Hematopoietic multipotent progenitor cell treated with erythropoietin and hydrocortisone succinate and interleukin-3 and kit ligand, for 15 days (in vitro differentiated cells): Measurements from ENCODE around the gene TYW3.

Source experiments
- DNase-seq: peaks from one replicate; pipeline ENCODE4 v3.0.0-alpha.2; 2015; ENCODE audit warnings: low spot score

TYW3 gene

GRCh38 chr1:74732960-74733603 lies at the start of gene TYW3, which contains the start of gene CRYZ:
TSS of gene TYW3 (plus strand) at chr1:74733152. CDS start at chr1:74733245, 93 bp downstream.
TSS of gene CRYZ (minus strand) at chr1:74733050. CDS start at chr1:74724821, 8,229 bp downstream.
- DNase-seq: peak; percentile 64

- DNase-seq: no peak
Observed at GRCh38 chr1:74683656-74684055, 49.3 kb upstream of the TYW3 start.

GRCh38 chr1:74684301-74684700 lies 48.7 kb upstream of the TYW3 start:
- no peak for DNase-seq

GRCh38 chr1:74686928-74687327 lies 46.0 kb upstream of the TYW3 start:
- DNase-seq: no peak

GRCh38 chr1:74689621-74690363 lies 43.2 kb upstream of the TYW3 start:
- DNase-seq: peak; percentile 39

GRCh38 chr1:74690364-74690696 lies 42.6 kb upstream of the TYW3 start:
- no peak for DNase-seq

- no peak for DNase-seq
Observed at GRCh38 chr1:74690909-74691308, 42.0 kb upstream of the TYW3 start.

- DNase-seq: no peak
Observed at GRCh38 chr1:74693473-74693872, 39.5 kb upstream of the TYW3 start.

GRCh38 chr1:74697832-74698231 lies 35.1 kb upstream of the TYW3 start:
- no peak for DNase-seq

- DNase-seq: no peak
Observed at GRCh38 chr1:74699331-74699730, 33.6 kb upstream of the TYW3 start.

GRCh38 chr1:74703386-74704182 lies 29.4 kb upstream of the TYW3 start:
- no peak for DNase-seq

GRCh38 chr1:74712881-74713280 lies 20.1 kb upstream of the TYW3 start:
- no peak for DNase-seq

- DNase-seq: no peak
Observed at GRCh38 chr1:74713849-74714248, 19.1 kb upstream of the TYW3 start.

- no peak for DNase-seq
Observed at GRCh38 chr1:74714429-74715235, 18.3 kb upstream of the TYW3 start.

GRCh38 chr1:74715236-74715502 lies 17.8 kb upstream of the TYW3 start:
- DNase-seq: no peak

GRCh38 chr1:74715806-74716205 lies 17.1 kb upstream of the TYW3 start:
- DNase-seq: no peak

GRCh38 chr1:74716822-74717221 lies 16.1 kb upstream of the TYW3 start:
- DNase-seq: no peak

- DNase-seq: no peak
Observed at GRCh38 chr1:74717626-74718025, 15.3 kb upstream of the TYW3 start.

GRCh38 chr1:74726063-74726462 lies 6.9 kb upstream of the TYW3 start:
- no peak for DNase-seq

GRCh38 chr1:74728736-74729135 lies 4.2 kb upstream of the TYW3 start:
- DNase-seq: no peak

- no peak for DNase-seq
Observed at GRCh38 chr1:74729741-74730478, 3.0 kb upstream of the TYW3 start.
